AG04449 (cell line): Measurements from ENCODE around the gene ZNF576.
"Not testable (repeated sequence)": the region's sequence is repeated elsewhere in the genome, so short reads cannot be mapped to it uniquely, and the experiment has no call there.

ENCODE experiments used
- CTCF ChIA-PET: fragments of 350-600 bp; formaldehyde crosslinking; extraction: SDS; loops from one replicate; lab custom pipeline; 2021; ENCODE audit warnings: antibody characterized with exemption; lab: Yijun Ruan, JAX
- POLR2A ChIA-PET: fragments of 400-600, 350-600 bp; formaldehyde crosslinking; extraction: SDS; loops from one replicate; lab custom pipeline; 2020; ENCODE audit warnings: antibody characterized with exemption, inconsistent platforms; lab: Yijun Ruan, JAX
- DNase-seq: peaks from one replicate; pipeline ENCODE4 v3.0.0-alpha.2; 2010; ENCODE audit warnings: low read depth, low spot score
- H3K4me3 ChIP-seq: 2 replicates; pipeline ENCODE4 v1.5.1; 2011; ENCODE audit warnings: low read depth, mild to moderate bottlenecking, control low read depth, low read length
- TF ChIP-seq, protein P1 (sequence below): IDR thresholded peaks from one replicate; pipeline ENCODE4 v1.5.1; 2011; ENCODE audit warnings: mild to moderate bottlenecking, moderate library complexity, low read length, control low read depth, inconsistent platforms; ENCODE audit not compliant: insufficient read depth; ENCODE audit errors: missing control alignments

The ZNF576 gene

DNA sequence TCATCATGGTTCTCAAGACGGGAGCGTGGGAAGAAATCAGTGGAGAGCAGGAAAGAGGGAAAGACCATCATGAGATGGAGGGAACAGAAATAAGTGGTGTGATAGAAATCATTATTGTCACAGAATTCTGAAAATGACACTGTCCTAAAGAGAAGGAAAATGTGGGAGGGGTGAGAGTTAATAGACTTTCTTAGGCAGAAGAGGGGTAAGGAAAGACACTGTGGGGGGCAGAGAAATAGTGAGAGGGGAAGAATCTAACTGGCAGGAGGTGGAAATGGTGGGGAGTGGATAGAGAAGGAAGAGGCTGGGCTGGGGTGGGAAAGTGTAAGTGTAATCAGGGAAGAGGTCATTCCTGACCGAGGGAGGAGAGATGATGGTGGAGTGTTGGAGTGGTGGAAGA, 17.6 kb upstream of the ZNF576 start:
- no peak overlapping the region for H3K4me3 ChIP-seq
- ChIA-PET POLR2A (no interaction called here), CTCF (interaction anchor here (1.2 to 2.4 kb wide), 2 partner anchors 16 to 24 kb away, joined by 3 to 10 read pairs; no protein-coding TSS in a partner anchor)
- no peak for DNase-seq
- TF ChIP-seq, protein P1, sequence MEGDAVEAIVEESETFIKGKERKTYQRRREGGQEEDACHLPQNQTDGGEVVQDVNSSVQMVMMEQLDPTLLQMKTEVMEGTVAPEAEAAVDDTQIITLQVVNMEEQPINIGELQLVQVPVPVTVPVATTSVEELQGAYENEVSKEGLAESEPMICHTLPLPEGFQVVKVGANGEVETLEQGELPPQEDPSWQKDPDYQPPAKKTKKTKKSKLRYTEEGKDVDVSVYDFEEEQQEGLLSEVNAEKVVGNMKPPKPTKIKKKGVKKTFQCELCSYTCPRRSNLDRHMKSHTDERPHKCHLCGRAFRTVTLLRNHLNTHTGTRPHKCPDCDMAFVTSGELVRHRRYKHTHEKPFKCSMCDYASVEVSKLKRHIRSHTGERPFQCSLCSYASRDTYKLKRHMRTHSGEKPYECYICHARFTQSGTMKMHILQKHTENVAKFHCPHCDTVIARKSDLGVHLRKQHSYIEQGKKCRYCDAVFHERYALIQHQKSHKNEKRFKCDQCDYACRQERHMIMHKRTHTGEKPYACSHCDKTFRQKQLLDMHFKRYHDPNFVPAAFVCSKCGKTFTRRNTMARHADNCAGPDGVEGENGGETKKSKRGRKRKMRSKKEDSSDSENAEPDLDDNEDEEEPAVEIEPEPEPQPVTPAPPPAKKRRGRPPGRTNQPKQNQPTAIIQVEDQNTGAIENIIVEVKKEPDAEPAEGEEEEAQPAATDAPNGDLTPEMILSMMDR = no peak

DNA sequence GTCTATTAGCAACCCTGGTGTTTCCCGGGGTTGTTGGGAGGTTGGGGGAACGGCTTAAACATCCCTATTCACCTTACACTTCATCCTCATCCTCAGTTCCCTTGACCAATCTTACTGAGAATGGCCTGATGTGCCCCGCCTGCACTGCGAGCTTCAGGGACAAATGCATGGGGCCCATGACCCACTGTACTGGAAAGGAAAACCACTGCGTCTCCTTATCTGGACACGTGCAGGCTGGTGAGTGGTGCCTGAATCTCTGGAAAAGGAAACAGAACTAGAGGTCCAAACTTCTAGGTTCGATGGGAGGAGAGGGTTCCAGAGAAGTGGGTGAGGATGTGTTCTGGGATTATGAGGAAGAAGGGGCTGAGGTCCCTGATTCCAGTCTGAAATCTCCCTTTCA, 14.9 kb upstream of the ZNF576 start:
- ChIA-PET POLR2A (no interaction called here), CTCF (interaction anchor here (0.7 to 8.7 kb wide), 2 partner anchors 13 to 26 kb away, joined by 3 to 68 read pairs; partner anchors contain the start of genes IRGQ and ZNF576)
- H3K4me3 ChIP-seq = no peak overlapping the region
- no peak for DNase-seq
- TF ChIP-seq, protein P1 = no peak

DNA sequence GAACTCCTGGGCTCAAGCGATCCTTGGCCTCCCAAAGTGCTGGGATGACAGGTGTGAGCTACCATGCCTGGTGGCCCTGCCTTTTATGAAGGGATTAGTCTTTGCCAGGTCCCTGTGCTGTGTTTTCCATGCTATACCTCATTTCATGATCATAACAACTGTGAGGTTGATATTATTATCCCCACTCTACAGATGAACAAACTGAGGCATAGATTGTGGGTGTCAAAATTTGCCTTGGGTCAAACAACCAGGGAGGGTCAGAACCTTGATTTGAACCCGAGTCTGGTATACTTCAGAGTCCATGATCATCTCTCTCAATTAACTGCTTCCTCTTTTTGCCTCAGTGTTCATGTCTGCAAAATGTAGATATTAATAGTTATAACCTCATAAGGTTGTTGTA, 13.9 kb upstream of the ZNF576 start:
- DNase-seq = no peak
- no peak overlapping the region for H3K4me3 ChIP-seq
- TF ChIP-seq, protein P1 = no peak
- ChIA-PET CTCF (interaction anchor here (2.1 to 8.7 kb wide), 2 partner anchors 12 to 27 kb away, joined by 5 to 68 read pairs; partner anchors contain the start of genes IRGQ and ZNF576), POLR2A (no interaction called here)

DNA sequence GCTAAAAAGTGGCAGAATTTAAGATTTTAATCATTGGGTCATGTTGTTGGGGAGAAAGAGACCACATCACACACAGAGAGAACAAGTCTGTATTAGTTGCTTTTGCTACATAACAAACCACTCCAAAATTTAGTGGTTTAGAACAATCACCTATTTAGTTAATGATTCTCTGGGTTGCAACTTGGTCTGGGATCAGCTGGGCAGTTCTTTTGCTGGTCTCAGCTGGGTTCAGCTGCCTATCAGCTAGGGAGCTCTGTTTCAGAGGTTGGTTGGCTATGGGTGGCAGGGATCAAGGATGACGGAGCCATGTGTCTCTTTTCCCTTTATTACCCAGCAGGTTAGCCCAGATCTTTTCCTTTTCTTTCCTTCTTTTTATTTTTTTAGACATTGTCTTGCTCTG, 11.9 kb upstream of the ZNF576 start:
- POLR2A ChIA-PET = interaction anchor here (0.6 kb wide), 1 partner anchor 10 kb away, joined by 3 read pairs; no protein-coding TSS in a partner anchor
- TF ChIP-seq, protein P1 = no peak
- CTCF ChIA-PET = interaction anchor here (1.3 to 8.7 kb wide), 2 partner anchors 10 to 31 kb away, joined by 3 to 68 read pairs; partner anchors contain the start of genes IRGQ and ZNF576
- no peak overlapping the region for H3K4me3 ChIP-seq
- no peak for DNase-seq

DNA sequence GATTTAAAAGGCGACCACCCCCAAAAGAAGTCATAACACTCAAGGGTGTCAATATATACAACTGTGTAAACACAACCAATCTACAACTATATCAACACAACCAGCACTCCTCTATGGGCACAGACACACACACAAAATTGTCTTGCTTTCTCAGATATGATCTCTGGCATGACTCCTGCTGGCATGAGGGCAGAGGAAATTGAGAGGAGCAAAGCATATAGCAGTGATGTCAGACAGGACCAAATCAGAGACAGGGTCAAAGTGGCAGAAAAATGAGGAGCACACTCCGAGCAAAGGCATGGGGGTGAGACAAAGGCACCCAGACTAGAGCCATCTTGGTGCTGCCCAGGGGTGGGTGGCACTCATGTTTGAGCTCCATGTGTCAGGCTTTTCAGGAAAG, 10.0 kb upstream of the ZNF576 start:
- no peak overlapping the region for H3K4me3 ChIP-seq
- TF ChIP-seq, protein P1 = no peak
- DNase-seq = no peak
- ChIA-PET POLR2A (no interaction called here), CTCF (interaction anchor here (0.7 to 8.7 kb wide), 2 partner anchors 9 to 30 kb away, joined by 3 to 68 read pairs; partner anchors contain the start of genes IRGQ and ZNF576)

DNA sequence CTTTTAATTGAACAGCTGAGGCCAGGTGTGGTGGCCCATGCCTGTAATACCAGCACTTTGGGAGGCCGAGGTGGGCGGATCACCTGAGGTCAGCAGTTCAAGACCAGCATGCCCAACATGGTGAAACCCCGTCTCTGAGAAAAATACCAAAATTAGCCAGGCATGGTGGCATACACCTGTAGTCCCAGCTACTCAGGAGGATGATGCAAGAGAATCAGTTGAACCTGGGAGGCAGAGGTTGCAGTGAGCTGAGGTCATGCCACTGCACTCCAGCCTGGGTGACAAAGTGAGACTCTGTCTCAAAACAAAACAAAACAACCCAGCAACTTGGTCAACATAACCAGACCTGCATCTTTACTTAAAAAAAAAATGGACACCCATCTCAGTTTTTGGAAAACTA, 9.4 kb upstream of the ZNF576 start:
- CTCF ChIA-PET = interaction anchor here (0.7 to 8.7 kb wide), 2 partner anchors 8 to 31 kb away, joined by 3 to 68 read pairs; partner anchors contain the start of genes IRGQ and ZNF576
- H3K4me3 ChIP-seq, DNase-seq, POLR2A ChIA-PET: not testable (repeated sequence)
